GM19193 (cell line): ENCODE results near the gene SEMA6A.

Experiments
- POLR2A ChIP-seq: IDR thresholded peaks from 4 replicates; pipeline ENCODE4 v1.6.1; 2011; ENCODE audit not compliant: insufficient read depth, insufficient read length; ENCODE audit errors: extremely low read depth

Gene SEMA6A, protein sequence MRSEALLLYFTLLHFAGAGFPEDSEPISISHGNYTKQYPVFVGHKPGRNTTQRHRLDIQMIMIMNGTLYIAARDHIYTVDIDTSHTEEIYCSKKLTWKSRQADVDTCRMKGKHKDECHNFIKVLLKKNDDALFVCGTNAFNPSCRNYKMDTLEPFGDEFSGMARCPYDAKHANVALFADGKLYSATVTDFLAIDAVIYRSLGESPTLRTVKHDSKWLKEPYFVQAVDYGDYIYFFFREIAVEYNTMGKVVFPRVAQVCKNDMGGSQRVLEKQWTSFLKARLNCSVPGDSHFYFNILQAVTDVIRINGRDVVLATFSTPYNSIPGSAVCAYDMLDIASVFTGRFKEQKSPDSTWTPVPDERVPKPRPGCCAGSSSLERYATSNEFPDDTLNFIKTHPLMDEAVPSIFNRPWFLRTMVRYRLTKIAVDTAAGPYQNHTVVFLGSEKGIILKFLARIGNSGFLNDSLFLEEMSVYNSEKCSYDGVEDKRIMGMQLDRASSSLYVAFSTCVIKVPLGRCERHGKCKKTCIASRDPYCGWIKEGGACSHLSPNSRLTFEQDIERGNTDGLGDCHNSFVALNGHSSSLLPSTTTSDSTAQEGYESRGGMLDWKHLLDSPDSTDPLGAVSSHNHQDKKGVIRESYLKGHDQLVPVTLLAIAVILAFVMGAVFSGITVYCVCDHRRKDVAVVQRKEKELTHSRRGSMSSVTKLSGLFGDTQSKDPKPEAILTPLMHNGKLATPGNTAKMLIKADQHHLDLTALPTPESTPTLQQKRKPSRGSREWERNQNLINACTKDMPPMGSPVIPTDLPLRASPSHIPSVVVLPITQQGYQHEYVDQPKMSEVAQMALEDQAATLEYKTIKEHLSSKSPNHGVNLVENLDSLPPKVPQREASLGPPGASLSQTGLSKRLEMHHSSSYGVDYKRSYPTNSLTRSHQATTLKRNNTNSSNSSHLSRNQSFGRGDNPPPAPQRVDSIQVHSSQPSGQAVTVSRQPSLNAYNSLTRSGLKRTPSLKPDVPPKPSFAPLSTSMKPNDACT

GRCh38 chr5:116574367-116575325 lies at the start of gene SEMA6A:
Gene SEMA6A, minus strand, starts transcription at chr5:116574823. Its CDS starts 69,879 bp downstream, at chr5:116504944.
- TF ChIP-seq POLR2A, result no peak

- no peak for TF ChIP-seq POLR2A
These were observed 47.9 kb upstream of the SEMA6A start for GRCh38 chr5:116622375-116623050.

GRCh38 chr5:116621599-116621998 lies 47.0 kb upstream of the SEMA6A start:
- no peak for TF ChIP-seq POLR2A

- no peak for TF ChIP-seq POLR2A
These were observed 42.3 kb upstream of the SEMA6A start for GRCh38 chr5:116616876-116617275.

- TF ChIP-seq POLR2A, result no peak
These were observed 39.9 kb upstream of the SEMA6A start for GRCh38 chr5:116614603-116614920.

DNA sequence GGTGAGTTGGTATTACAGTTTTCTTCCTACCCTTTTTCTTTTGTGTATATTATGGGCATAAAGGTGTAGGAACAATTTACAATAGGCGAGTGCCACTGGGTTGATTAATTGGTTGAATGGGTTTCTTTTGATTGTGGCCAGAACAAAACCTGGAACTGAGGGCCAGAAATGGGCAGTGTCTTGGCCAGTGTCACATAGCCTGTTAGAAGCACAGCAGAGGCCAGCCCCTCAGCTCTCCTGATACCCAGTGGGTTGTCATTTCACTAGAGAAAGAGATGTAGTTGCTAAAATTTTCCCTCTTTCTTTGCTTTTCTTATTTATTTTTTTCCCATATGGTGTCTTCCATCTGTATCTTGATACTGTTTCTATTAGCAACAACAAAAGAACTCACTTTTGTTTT lies 38.8 kb upstream of the SEMA6A start:
- no peak for TF ChIP-seq POLR2A

DNA sequence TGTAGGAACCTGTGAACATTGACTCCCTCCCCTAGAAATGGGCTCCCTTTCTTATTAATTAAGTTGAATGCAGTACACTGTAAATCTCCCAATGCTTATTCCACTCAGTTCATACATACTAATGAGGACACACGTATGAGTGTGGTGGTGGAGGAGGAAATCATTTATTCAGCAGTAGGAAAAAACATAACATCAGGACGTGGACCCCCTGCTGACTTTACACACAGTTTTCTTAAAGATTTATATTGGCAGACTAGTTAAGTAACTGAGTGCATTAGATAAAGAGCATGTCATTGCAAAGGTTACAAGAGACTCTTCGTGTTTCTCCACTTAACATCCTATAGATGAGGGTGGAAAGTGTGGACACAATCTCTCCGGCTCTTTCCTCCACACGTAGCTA lies 37.8 kb upstream of the SEMA6A start:
- no peak for TF ChIP-seq POLR2A

DNA sequence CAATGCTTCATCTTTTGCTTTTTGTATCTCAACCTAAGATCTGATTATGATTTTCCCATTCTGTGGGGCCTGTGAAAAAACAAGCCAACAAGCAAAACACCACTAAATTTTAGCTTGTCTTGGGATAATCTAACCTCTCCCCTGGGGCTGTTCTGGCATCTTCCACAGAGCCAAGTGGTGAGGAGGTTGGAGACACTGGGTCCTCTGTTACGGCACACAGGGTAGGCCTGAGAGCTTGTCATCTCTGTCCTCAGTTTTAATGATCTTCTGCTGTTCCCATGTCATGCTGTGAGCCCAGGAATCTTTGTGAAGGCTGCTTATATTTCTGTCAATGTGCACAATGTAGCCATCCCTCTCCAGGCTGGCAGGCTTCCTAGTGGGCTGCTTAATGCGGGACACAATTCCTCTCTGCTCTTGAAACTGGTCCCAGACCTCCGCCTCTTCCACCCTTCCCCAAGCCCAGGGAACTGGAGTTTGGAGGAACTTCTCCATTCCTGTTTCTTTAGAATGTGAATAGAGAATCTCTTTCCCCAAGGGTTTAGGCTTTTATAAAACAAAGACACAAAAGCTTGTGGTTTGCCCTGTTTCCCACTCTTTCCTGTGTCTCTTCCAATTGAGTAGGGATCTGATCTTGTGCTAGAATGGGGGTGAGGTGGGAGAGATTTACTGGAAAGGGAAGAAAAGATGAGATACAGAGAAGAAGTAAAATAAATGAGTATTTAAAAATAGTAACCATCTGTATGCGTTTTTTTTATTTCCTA lies 30.9 kb upstream of the SEMA6A start:
- no peak for TF ChIP-seq POLR2A

DNA sequence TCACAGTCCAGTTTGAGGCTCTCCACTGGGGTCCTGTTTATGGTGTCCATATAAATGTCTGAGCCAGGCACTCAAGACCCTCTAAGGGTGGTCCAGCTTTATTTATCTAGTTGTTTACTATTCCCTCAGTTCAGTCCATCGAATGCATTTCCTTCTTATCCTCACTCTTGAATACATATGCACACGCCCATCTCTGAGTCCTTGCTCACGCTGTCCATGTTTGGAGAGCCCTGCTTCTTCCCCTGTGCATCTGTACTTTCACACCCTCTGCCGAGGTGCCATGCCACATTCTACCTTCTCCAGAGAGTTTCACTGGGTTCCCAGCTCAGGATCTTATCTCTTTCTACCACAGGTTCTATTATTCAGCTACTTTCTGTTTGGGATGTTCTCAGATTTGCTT lies 30.2 kb upstream of the SEMA6A start:
- no peak for TF ChIP-seq POLR2A

DNA sequence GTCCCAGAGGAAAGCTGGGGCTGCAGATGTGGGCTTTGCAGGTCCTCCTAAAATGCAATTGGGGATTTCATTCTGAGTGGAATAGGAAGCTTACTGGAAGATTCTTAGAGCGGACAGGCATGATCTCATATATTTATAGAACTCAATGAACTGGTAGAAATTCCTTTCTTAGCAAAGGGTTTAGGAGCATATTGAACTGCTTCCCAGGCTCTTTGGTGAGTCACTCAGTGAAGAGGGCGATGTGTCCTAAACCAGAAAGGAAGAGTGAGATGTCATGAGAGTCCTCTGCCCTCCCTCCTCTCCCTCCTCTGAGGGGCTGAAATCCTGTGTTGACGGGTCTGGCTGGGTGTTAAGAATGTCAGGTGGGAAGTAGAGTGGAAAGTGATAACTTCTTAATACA lies 26.3 kb upstream of the SEMA6A start:
- no peak for TF ChIP-seq POLR2A

DNA sequence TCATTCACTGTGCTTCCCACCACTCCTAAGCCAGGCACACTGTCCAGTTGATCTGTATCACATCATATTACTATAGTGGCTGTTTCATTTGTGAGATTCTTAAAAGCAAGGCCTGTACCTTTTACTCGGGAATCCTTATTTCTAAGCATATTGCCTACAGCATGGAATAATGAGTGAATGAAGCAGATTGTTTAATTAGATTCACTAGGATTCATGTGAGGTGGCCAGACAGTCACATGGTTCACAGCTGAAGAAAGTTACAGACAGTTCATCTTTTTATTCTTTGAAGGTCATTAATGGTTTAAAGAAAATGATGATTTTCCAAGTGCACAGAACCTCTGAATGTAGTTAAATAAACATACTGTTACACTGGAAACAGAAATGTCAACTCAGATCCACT lies 24.3 kb upstream of the SEMA6A start:
- no peak for TF ChIP-seq POLR2A

DNA sequence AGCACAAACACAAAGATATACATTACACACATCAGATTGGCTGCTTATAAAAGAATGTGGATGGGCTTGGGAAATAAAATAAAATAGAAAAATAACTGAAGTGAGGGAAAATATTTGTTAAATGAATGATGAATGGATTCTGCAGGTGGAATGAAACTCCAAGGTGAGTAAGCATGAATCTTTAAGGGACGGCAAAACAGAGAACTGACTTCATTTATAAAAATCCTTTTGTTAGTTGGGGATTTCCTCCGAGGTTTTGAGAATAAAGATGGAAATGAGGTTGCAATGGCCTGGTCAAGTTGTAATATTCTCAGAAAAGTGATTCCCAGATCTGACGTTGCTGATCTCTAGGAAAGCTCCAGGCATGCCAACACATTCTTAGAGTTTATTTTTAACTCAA lies 20.9 kb upstream of the SEMA6A start:
- TF ChIP-seq POLR2A, result no peak

DNA sequence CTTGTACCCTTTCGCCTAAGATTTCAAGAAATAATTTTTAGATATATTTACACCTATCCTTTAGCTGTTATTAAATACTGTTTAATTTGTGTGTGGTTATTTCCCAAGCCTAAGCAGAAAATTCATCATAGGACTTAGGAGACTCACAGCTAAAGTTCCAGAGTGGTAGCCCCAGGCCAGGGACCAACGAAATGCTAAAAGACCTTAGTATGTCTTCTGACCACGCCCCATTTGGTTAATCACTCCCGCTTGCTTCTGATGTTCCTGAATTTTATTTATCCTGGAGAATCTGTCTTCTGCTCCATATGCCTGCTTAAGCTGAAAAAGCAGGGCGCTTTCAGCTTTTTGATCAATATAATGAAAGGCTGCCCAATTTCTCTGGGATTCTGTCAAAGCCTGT lies 18.7 kb upstream of the SEMA6A start:
- TF ChIP-seq POLR2A, result no peak
